Naive thymus-derived CD4-positive, alpha-beta T cell (primary cell): ENCODE results near the gene ADGRL3. TPM values are rescaled to one million over a fixed set of nuclear protein-coding genes. Genes with fewer than 3 reads are reported as not detected.
"Not testable (repeated sequence)": the region's sequence is repeated elsewhere in the genome, so short reads cannot be mapped to it uniquely, and the experiment has no call there.

Experiments
- ATAC-seq: fragments of 150-1000 bp; cut with Tn5 transposase; 2 replicates; pipeline ENCODE4 v1.10.0; 2021; ENCODE audit warnings: mild to moderate bottlenecking, moderate library complexity
- CTCF ChIA-PET: fragments of 350-600 bp; sonication (Branson Sonifier 250); formaldehyde crosslinking; loops from one replicate; lab custom pipeline; 2021; ENCODE audit warnings: antibody characterized with exemption; lab: Charles Lee
- POLR2A ChIA-PET: fragments of 350-600 bp; sonication (Branson Sonifier 250); formaldehyde crosslinking; loops from one replicate; lab custom pipeline; 2021; ENCODE audit warnings: antibody characterized with exemption, inconsistent platforms; lab: Charles Lee
- DNase-seq, 9 donors: peaks; one replicate each; pipeline versions ENCODE4 v3.0.0 to v3.0.0-alpha.2; 2020 to 2022; ENCODE audit warnings: mixed read lengths in 1 of 9
- H3K27ac ChIP-seq: one replicate; pipeline ENCODE4 v1.7.0; 2013; ENCODE audit warnings: mild to moderate bottlenecking, low read depth, low read length, moderate library complexity
- H3K27me3 ChIP-seq, 2 donors: one replicate each; pipeline ENCODE4 v1.7.0; 2013; ENCODE audit warnings: low read length in 2 of 2, mild to moderate bottlenecking in 2 of 2, moderate library complexity in 2 of 2; ENCODE audit not compliant: control insufficient read depth in 2 of 2, insufficient read depth in 2 of 2
- H3K36me3 ChIP-seq, 3 experiments: 1 replicate in 2 of 3; 2 replicates in 1 of 3; pipeline ENCODE4 v1.7.0; 2013; ENCODE audit warnings: low read length in 3 of 3, mild to moderate bottlenecking in 3 of 3, moderate library complexity in 1 of 3; ENCODE audit not compliant: insufficient read depth in 3 of 3, control insufficient read depth in 2 of 3
- H3K4me1 ChIP-seq, 2 donors: one replicate each; pipeline ENCODE4 v1.7.0; 2013; ENCODE audit warnings: low read length in 2 of 2, mild to moderate bottlenecking in 2 of 2, moderate library complexity in 1 of 2; ENCODE audit not compliant: control insufficient read depth in 2 of 2, insufficient read depth in 2 of 2
- H3K4me3 ChIP-seq: 2 replicates; pipeline ENCODE4 v1.7.0; 2013; ENCODE audit warnings: mild to moderate bottlenecking, low read length
- H3K9me3 ChIP-seq, 3 experiments: 1 replicate in 2 of 3; 2 replicates in 1 of 3; pipeline ENCODE4 v1.7.0; 2013; ENCODE audit warnings: low read length in 3 of 3; ENCODE audit not compliant: control insufficient read depth in 2 of 3
- H3K27ac Mint-ChIP-seq, 9 donors: one replicate each; pipeline ENCODE4 v1.8.0; 2020 to 2022; ENCODE audit warnings: mixed read lengths in 9 of 9, mild to moderate bottlenecking in 8 of 9, moderate library complexity in 5 of 9, inconsistent platforms in 2 of 9
- H3K27me3 Mint-ChIP-seq, 5 donors: one replicate each; pipeline ENCODE4 v1.8.0; 2021 to 2022; ENCODE audit warnings: mixed read lengths in 5 of 5, mild to moderate bottlenecking in 1 of 5
- H3K36me3 Mint-ChIP-seq, 5 donors: one replicate each; pipeline ENCODE4 v1.8.0; 2020 to 2022; ENCODE audit warnings: mixed read lengths in 5 of 5, mild to moderate bottlenecking in 3 of 5, inconsistent platforms in 1 of 5
- H3K4me1 Mint-ChIP-seq, 7 donors: one replicate each; pipeline ENCODE4 v1.8.0; 2020 to 2022; ENCODE audit warnings: mixed read lengths in 7 of 7, mild to moderate bottlenecking in 3 of 7, inconsistent platforms in 1 of 7
- H3K4me3 Mint-ChIP-seq, 10 donors: one replicate each; pipeline ENCODE4 v1.8.0; 2020 to 2022; ENCODE audit warnings: mild to moderate bottlenecking in 10 of 10, mixed read lengths in 10 of 10, moderate library complexity in 6 of 10, inconsistent platforms in 2 of 10
- H3K9me3 Mint-ChIP-seq, 11 donors: one replicate each; pipeline ENCODE4 v1.8.0; 2020 to 2022; ENCODE audit warnings: mixed read lengths in 11 of 11, mild to moderate bottlenecking in 4 of 11, inconsistent platforms in 1 of 11, moderate library complexity in 1 of 11
- intact Hi-C, 2 donors: fragments of 100-400 bp; cut with micrococcal nuclease; formaldehyde crosslinking; loops; one replicate each; pipeline ENCODE4 v1.15.1; 2023
- polyA plus RNA-seq, 2 donors: library from polyadenylated mRNA; unstranded; fragments of 300-500 nt; fragmentation: Illumina TruSeq; gene quantifications; one replicate each; pipeline ENCODE4 v1.2.3, GENCODE V29; 2021
- total RNA-seq, 6 experiments: library from RNA in 5 of 6; stranded (reverse) in 5 of 6; gene quantifications; 1 replicate in 5 of 6; 2 replicates in 1 of 6; pipeline ENCODE4 v1.2.3 and lab custom pipeline; 2021 to 2026

The ADGRL3 gene
- total and polyA plus RNA-seq, 7 experiments from 2014 or later: not detected

- no peak overlapping the region for H3K27ac ChIP-seq
- H3K27me3 ChIP-seq: no peaks in the 10 kb centered on the region
- Mint-ChIP-seq H3K27ac (no peak overlapping the region), H3K27me3 (no peaks in the 10 kb centered on the region), H3K4me3 (no peak overlapping the region), H3K9me3 (peaks cover 2 to 22% (median 6%) of the 10 kb centered on the region in 11 donors), H3K4me1 (no peaks in the 10 kb centered on the region), H3K36me3 (no peaks in the 10 kb centered on the region)
- intact Hi-C loops: no loop called here
- no peaks in the 10 kb centered on the region for H3K4me1 ChIP-seq
- POLR2A ChIA-PET: no interaction called here
- DNase-seq (no peak), ATAC-seq (no peak)
- H3K4me3 ChIP-seq: no peak overlapping the region
- CTCF ChIA-PET: no interaction called here
- no peaks in the 10 kb centered on the region for H3K9me3 ChIP-seq
- H3K36me3 ChIP-seq: no peaks in the 10 kb centered on the region
Observed at GRCh38 chr4:61376301-61376700, 176.2 kb downstream of the ADGRL3 start.

DNA sequence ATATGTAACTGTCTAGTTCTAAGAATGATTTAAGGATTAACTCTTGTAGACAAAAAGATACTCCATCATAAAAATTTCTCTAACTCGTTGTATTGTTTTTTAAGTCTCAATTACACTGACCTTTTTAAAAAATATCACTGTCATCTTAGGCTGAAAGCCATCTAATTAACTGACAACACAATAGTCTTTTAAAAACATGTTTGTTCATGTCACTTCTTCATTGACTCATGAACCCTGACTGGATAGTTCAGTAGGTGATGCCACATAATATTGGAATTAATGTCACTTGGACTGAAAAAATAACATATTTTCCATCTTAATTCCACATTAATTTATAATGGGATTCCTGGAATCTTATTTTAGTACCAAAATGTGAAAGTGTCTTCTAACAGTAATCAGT, 179.3 kb downstream of the ADGRL3 start:
- no peak overlapping the region for H3K27ac ChIP-seq
- no peak for ATAC-seq
- H3K4me1 Mint-ChIP-seq: no peaks in the 10 kb centered on the region
- CTCF ChIA-PET: no interaction called here
- H3K4me3 ChIP-seq: no peak overlapping the region
- no peak for DNase-seq
- H3K36me3 Mint-ChIP-seq: no peaks in the 10 kb centered on the region
- no peaks in the 10 kb centered on the region for H3K27me3 ChIP-seq
- POLR2A ChIA-PET: no interaction called here
- intact Hi-C loops: no loop called here
- H3K27ac Mint-ChIP-seq: no peak overlapping the region
- no peak overlapping the region for H3K4me3 Mint-ChIP-seq
- H3K4me1 ChIP-seq: no peaks in the 10 kb centered on the region
- no peaks in the 10 kb centered on the region for H3K27me3 Mint-ChIP-seq
- peaks cover 2 to 33% (median 4%) of the 10 kb centered on the region in 11 donors for H3K9me3 Mint-ChIP-seq
- H3K36me3 ChIP-seq: no peaks in the 10 kb centered on the region
- H3K9me3 ChIP-seq: no peaks in the 10 kb centered on the region

DNA sequence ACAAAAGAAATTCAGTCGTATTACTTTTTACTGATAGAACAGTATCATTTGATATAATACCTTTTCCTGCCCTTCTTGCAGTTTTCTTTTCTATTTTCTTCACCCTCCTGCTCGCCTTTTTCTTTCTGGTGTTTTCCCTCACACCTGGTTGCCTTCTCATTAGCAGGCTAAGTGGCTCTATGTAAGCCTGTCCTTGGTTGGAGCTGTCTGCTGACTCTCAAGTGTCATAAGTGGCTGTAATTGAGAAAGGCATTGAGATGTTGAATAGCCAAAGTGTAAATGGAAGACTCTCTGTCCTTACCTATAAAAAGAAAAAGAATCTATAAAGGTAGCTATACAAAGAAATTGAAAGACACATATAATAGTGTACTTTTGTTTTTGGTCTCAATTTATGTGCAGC, 180.7 kb downstream of the ADGRL3 start:
- DNase-seq (no peak), ATAC-seq (no peak)
- POLR2A ChIA-PET: interaction anchor here (0.6 kb wide), 1 partner anchor 1174 kb away, joined by 3 read pairs; no protein-coding TSS in a partner anchor
- no peak overlapping the region for H3K27ac ChIP-seq
- Mint-ChIP-seq H3K4me3 (no peak overlapping the region), H3K4me1 (no peaks in the 10 kb centered on the region), H3K9me3 (peaks cover 2 to 33% (median 6%) of the 10 kb centered on the region in 11 donors), H3K27me3 (no peaks in the 10 kb centered on the region), H3K36me3 (peaks cover 0 to 3% (median 0%) of the 10 kb centered on the region in 5 donors), H3K27ac (no peak overlapping the region)
- CTCF ChIA-PET: no interaction called here
- no peaks in the 10 kb centered on the region for H3K27me3 ChIP-seq
- no peaks in the 10 kb centered on the region for H3K36me3 ChIP-seq
- no peaks in the 10 kb centered on the region for H3K4me1 ChIP-seq
- intact Hi-C loops: no loop called here
- no peaks in the 10 kb centered on the region for H3K9me3 ChIP-seq
- H3K4me3 ChIP-seq: no peak overlapping the region

DNA sequence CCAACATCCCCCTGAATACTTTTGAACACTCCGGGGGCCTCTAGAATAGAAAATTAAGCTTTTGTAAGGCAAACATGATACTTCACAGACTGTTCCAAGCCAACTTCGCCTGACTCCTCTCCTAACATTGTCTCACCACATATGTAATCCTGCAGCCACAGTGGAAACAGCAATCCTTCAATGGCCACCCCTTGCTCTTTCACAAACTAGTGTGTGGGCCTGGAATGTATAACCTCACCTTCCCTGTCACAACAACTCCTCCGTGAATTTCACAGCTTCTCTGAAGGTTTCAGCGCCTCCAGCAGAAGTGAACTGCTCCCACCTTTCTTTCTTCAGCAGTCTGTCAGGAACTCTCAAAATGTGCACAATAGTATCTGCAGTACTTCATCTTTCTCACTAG, 185.1 kb downstream of the ADGRL3 start:
- H3K4me1 ChIP-seq: no peaks in the 10 kb centered on the region
- POLR2A ChIA-PET: no interaction called here
- H3K4me1 Mint-ChIP-seq: no peaks in the 10 kb centered on the region

DNA sequence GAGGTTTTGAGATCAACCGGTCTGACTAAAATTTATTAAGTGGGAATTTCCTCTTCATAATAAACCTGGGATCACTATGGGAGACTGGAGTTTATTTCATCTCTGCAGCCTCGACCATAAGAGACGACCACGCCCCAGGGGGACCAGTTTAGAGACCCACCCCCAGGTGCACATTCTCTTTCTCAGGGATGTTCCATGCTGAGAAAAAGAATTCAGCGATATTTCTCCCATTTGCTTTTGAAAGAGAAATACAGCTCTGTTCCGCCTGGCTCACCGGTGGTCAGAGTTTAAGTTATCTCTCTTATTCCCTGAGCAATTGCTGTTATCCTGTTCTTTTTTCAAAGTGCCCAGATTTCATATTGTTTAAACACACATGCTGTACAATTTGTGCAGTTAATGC, 187.2 kb downstream of the ADGRL3 start:
- H3K4me1 Mint-ChIP-seq, ATAC-seq, H3K27me3 Mint-ChIP-seq, intact Hi-C loops, H3K36me3 Mint-ChIP-seq, H3K4me3 Mint-ChIP-seq, H3K9me3 ChIP-seq, H3K27ac ChIP-seq, H3K4me1 ChIP-seq, POLR2A ChIA-PET, H3K4me3 ChIP-seq, H3K27ac Mint-ChIP-seq, H3K27me3 ChIP-seq, DNase-seq, H3K36me3 ChIP-seq, CTCF ChIA-PET: not testable (repeated sequence)
- H3K9me3 Mint-ChIP-seq: peaks cover 2 to 33% (median 10%) of the 10 kb centered on the region in 11 donors

More for the DNA sequence above, 185.1 kb downstream of the ADGRL3 start:
- DNase-seq (no peak), ATAC-seq (no peak)
- intact Hi-C loops: no loop called here
- H3K9me3 ChIP-seq: no peaks in the 10 kb centered on the region
- H3K9me3 Mint-ChIP-seq: peaks cover 2 to 37% (median 7%) of the 10 kb centered on the region in 11 donors
- CTCF ChIA-PET: no interaction called here
- no peak overlapping the region for H3K4me3 Mint-ChIP-seq
- no peak overlapping the region for H3K4me3 ChIP-seq
- no peaks in the 10 kb centered on the region for H3K27me3 ChIP-seq
- H3K36me3 ChIP-seq: no peaks in the 10 kb centered on the region
- no peaks in the 10 kb centered on the region for H3K27me3 Mint-ChIP-seq
- peaks cover 0 to 3% (median 0%) of the 10 kb centered on the region in 5 donors for H3K36me3 Mint-ChIP-seq
- H3K27ac Mint-ChIP-seq: no peak overlapping the region
- H3K27ac ChIP-seq: no peak overlapping the region

DNA sequence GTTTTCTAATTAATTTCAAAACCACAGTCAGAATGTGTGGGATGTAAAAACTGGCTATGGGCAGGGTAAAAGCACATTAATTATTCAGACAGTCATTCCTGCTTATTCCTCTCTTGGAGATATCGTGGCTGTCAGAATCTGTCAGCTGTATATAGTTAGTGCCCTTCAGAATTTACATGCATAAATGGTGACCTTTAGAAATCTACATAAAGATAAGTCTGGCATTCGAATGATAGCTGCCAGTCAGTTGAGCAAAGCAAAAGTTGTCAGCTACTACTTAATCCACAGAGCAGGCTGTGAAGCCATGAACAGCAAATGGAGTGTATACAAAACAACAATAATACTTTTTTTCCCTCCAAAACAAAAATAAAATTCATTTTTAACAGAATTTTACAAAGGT, 189.5 kb downstream of the ADGRL3 start:
- no peak overlapping the region for H3K4me3 ChIP-seq
- DNase-seq (no peak), ATAC-seq (no peak)
- Mint-ChIP-seq H3K9me3 (peaks cover 2 to 30% (median 8%) of the 10 kb centered on the region in 11 donors), H3K27me3 (no peaks in the 10 kb centered on the region), H3K27ac (no peak overlapping the region), H3K4me3 (no peak overlapping the region), H3K4me1 (no peaks in the 10 kb centered on the region), H3K36me3 (peaks cover 0 to 3% (median 0%) of the 10 kb centered on the region in 5 donors)
- no peaks in the 10 kb centered on the region for H3K9me3 ChIP-seq
- H3K4me1 ChIP-seq: no peaks in the 10 kb centered on the region
- ChIA-PET CTCF (no interaction called here), POLR2A (no interaction called here)
- H3K36me3 ChIP-seq: no peaks in the 10 kb centered on the region
- no peak overlapping the region for H3K27ac ChIP-seq
- intact Hi-C loops: no loop called here
- H3K27me3 ChIP-seq: no peaks in the 10 kb centered on the region

DNA sequence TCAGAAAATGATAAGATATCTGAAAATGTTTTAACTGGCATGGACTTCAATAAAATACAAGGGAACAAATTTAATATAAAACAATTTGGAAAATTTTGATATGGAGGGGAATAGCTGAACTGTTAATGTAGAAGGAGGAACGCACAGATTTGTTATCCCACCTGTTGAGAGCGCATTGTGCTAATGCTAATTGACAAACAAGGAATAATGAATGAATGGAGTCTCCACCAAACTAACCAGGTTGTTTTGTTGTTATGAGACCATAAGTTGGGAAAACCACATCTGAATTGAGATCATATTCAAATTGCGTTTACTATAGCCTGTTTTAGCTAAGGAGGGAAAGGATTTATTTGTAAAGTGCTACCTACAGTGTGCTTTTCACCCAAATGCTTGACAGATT, 195.6 kb downstream of the ADGRL3 start:
- no peak for ATAC-seq

More for the DNA sequence above, 195.6 kb downstream of the ADGRL3 start:
- DNase-seq: no peak
- Histone ChIP-seq H3K9me3 (no peaks in the 10 kb centered on the region), H3K4me1 (no peaks in the 10 kb centered on the region), H3K27ac (no peak overlapping the region), H3K27me3 (no peaks in the 10 kb centered on the region), H3K36me3 (no peaks in the 10 kb centered on the region), H3K4me3 (no peak overlapping the region)
- H3K27me3 Mint-ChIP-seq: no peaks in the 10 kb centered on the region
- ChIA-PET CTCF (no interaction called here), POLR2A (no interaction called here)
- H3K9me3 Mint-ChIP-seq: peaks cover 0 to 20% (median 5%) of the 10 kb centered on the region in 11 donors
- H3K27ac Mint-ChIP-seq: no peak overlapping the region
- no peak overlapping the region for H3K4me3 Mint-ChIP-seq
- intact Hi-C loops: no loop called here
- no peaks in the 10 kb centered on the region for H3K36me3 Mint-ChIP-seq
- no peaks in the 10 kb centered on the region for H3K4me1 Mint-ChIP-seq
